KMS-11 (cell line): ENCODE data around the gene RNF213.

ENCODE experiments used
- H2AFZ ChIP-seq: fragments of 200-600 bp; sonication (generic); 2 replicates; pipeline ENCODE4 v1.6.1; 2016; ENCODE audit warnings: antibody characterized with exemption, mixed run types, low read depth
- H3K27ac ChIP-seq: fragments of 200-600 bp; sonication (generic); 2 replicates; pipeline ENCODE4 v1.6.1; 2016; ENCODE audit warnings: mild to moderate bottlenecking, mixed run types
- H3K27me3 ChIP-seq: fragments of 200-600 bp; sonication (generic); 2 replicates; pipeline ENCODE4 v1.6.1; 2017; ENCODE audit warnings: mild to moderate bottlenecking, low read depth, mixed run types, moderate library complexity; ENCODE audit not compliant: insufficient read depth
- H3K36me3 ChIP-seq: fragments of 200-600 bp; sonication (generic); 2 replicates; pipeline ENCODE4 v1.6.1; 2017; ENCODE audit warnings: mild to moderate bottlenecking, mixed run types; ENCODE audit not compliant: insufficient read depth
- H3K4me1 ChIP-seq: fragments of 200-600 bp; sonication (generic); 2 replicates; pipeline ENCODE4 v1.6.1; 2016; ENCODE audit warnings: mild to moderate bottlenecking, low read depth, mixed run types; ENCODE audit not compliant: poor library complexity, severe bottlenecking
- H3K4me2 ChIP-seq: fragments of 200-600 bp; sonication (generic); 2 replicates; pipeline ENCODE4 v1.7.0; 2016; ENCODE audit warnings: mild to moderate bottlenecking, mixed run types
- H3K4me3 ChIP-seq: fragments of 200-600 bp; sonication (generic); IDR thresholded peaks from 2 replicates; pipeline ENCODE4 v1.6.1; 2017; ENCODE audit warnings: low read depth, low read length, mixed read lengths; ENCODE audit not compliant: insufficient read depth
- H3K79me2 ChIP-seq: fragments of 200-600 bp; sonication (generic); 2 replicates; pipeline ENCODE4 v1.6.1; 2016; ENCODE audit warnings: low read depth, mixed run types; ENCODE audit not compliant: insufficient read depth
- H3K9ac ChIP-seq: fragments of 200-600 bp; sonication (generic); 2 replicates; pipeline ENCODE4 v1.6.1; 2016; ENCODE audit warnings: mild to moderate bottlenecking, mixed run types
- H4K20me1 ChIP-seq: fragments of 200-600 bp; sonication (generic); 2 replicates; pipeline ENCODE4 v1.6.1; 2016; ENCODE audit warnings: mild to moderate bottlenecking, mixed run types; ENCODE audit not compliant: insufficient read depth
- TF ChIP-seq, protein P1 (sequence below): fragments of 200-600 bp; sonication (generic); conservative IDR thresholded peaks from 2 replicates; pipeline ENCODE4 v1.6.1; 2017; ENCODE audit warnings: low read depth, mild to moderate bottlenecking, antibody characterized with exemption, low read length, moderate library complexity, mixed read lengths

RNF213 gene

GRCh38 chr17:80260069-80260535, 550 bp upstream of the RNF213 start:
- no peaks in the 10 kb centered on the region for H4K20me1 ChIP-seq
- H3K4me3 ChIP-seq = no peak overlapping the region
- no peaks in the 10 kb centered on the region for H3K36me3 ChIP-seq
- H3K79me2 ChIP-seq = no peaks in the 10 kb centered on the region
- peak overlapping the region; percentile 76 for H3K9ac ChIP-seq
- peak overlapping the region; percentile 39 for H3K4me2 ChIP-seq
- peak overlapping the region; percentile 75 for H3K27ac ChIP-seq
- peak overlapping the region; percentile 25 for H2AFZ ChIP-seq
- H3K27me3 ChIP-seq = no peaks in the 10 kb centered on the region
- peaks cover 62% of the 10 kb centered on the region for H3K4me1 ChIP-seq
- TF ChIP-seq, protein P1, sequence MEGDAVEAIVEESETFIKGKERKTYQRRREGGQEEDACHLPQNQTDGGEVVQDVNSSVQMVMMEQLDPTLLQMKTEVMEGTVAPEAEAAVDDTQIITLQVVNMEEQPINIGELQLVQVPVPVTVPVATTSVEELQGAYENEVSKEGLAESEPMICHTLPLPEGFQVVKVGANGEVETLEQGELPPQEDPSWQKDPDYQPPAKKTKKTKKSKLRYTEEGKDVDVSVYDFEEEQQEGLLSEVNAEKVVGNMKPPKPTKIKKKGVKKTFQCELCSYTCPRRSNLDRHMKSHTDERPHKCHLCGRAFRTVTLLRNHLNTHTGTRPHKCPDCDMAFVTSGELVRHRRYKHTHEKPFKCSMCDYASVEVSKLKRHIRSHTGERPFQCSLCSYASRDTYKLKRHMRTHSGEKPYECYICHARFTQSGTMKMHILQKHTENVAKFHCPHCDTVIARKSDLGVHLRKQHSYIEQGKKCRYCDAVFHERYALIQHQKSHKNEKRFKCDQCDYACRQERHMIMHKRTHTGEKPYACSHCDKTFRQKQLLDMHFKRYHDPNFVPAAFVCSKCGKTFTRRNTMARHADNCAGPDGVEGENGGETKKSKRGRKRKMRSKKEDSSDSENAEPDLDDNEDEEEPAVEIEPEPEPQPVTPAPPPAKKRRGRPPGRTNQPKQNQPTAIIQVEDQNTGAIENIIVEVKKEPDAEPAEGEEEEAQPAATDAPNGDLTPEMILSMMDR = no peak

GRCh38 chr17:80261159-80261894, 675 bp downstream of the RNF213 start:
- H3K36me3 ChIP-seq = no peaks in the 10 kb centered on the region
- no peaks in the 10 kb centered on the region for H3K27me3 ChIP-seq
- peak overlapping the region; percentile 88 for H3K27ac ChIP-seq
- H3K79me2 ChIP-seq = no peaks in the 10 kb centered on the region
- peak overlapping the region; percentile 88 for H3K9ac ChIP-seq
- H3K4me2 ChIP-seq = peak overlapping the region; percentile 99
- H2AFZ ChIP-seq = peak overlapping the region; percentile 48
- TF ChIP-seq, protein P1 = no peak
- H4K20me1 ChIP-seq = no peaks in the 10 kb centered on the region
- H3K4me1 ChIP-seq = peaks cover 50% of the 10 kb centered on the region
- H3K4me3 ChIP-seq = no peak overlapping the region

DNA sequence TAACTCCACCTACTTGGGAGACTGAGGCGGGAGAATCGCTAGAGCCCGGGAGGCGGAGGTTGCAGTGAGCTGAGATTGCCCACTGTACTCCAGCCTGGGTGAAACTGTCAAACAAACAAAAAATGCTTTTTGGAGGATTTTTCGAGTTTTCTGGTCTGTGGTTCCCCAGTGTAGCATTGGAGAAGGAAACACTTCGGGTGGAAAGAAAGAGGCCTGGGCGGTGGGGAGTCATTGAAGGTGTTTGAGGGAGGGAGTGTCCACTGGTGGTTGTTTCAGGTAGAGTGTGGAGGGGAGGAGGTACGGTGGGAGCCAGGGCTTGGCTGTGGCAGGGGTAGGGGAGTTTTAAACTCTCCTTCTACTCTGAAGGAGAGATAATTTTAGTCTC, 1.2 kb downstream of the RNF213 start:
- no peak overlapping the region; the same call in 1 of the 2 replicates for H2AFZ ChIP-seq
- no peaks in the 10 kb centered on the region for H3K79me2 ChIP-seq
- H3K4me3 ChIP-seq = no peak overlapping the region
- no peaks in the 10 kb centered on the region for H3K27me3 ChIP-seq
- H3K4me2 ChIP-seq = peak overlapping the region; percentile 99
- peak overlapping the region; percentile 88; the same call in 1 of the 2 replicates for H3K9ac ChIP-seq
- peak overlapping the region; percentile 88 for H3K27ac ChIP-seq
- H3K36me3 ChIP-seq = no peaks in the 10 kb centered on the region
- TF ChIP-seq, protein P1 = no peak
- H4K20me1 ChIP-seq = no peaks in the 10 kb centered on the region
- H3K4me1 ChIP-seq = peaks cover 47% of the 10 kb centered on the region

DNA sequence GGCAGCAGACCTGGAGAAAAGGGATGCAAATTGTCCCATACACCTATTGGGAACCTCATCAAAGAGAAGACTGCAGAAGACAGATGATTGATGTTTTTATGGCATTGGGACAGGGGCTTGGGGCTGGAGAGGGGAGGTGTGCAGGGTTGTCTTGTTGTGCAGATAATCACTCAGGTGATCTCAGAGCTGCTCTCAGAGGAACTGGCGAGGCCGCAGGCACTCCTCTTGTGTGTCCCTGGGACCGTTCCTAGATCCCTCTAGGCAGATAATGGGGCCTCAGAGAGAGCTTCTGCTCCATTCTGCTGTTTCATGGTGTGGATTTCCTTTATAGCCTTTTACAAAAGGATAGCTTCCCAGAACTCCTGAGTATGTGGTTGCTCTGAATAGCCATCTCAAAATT, 1.6 kb downstream of the RNF213 start:
- TF ChIP-seq, protein P1 = no peak
- H3K9ac ChIP-seq = peak overlapping the region; percentile 88; the same call in 1 of the 2 replicates
- H3K36me3 ChIP-seq = no peaks in the 10 kb centered on the region
- H4K20me1 ChIP-seq = no peaks in the 10 kb centered on the region
- H2AFZ ChIP-seq = no peak overlapping the region
- no peaks in the 10 kb centered on the region for H3K79me2 ChIP-seq
- H3K4me1 ChIP-seq = peaks cover 47% of the 10 kb centered on the region
- H3K27me3 ChIP-seq = no peaks in the 10 kb centered on the region
- peak overlapping the region; percentile 99 for H3K4me2 ChIP-seq
- peak overlapping the region; percentile 88 for H3K27ac ChIP-seq
- no peak overlapping the region for H3K4me3 ChIP-seq
